ENCODE data around the gene LMNB1. TPM values are rescaled to one million over a fixed set of nuclear protein-coding genes. Genes with fewer than 3 reads are reported as not detected.
A peak's percentile ranks its signal among the peaks of the same experiment; 100 is the strongest.

LMNB1 gene
- total RNA-seq, 1 experiment from 2014 or later: 211 TPM

DNA sequence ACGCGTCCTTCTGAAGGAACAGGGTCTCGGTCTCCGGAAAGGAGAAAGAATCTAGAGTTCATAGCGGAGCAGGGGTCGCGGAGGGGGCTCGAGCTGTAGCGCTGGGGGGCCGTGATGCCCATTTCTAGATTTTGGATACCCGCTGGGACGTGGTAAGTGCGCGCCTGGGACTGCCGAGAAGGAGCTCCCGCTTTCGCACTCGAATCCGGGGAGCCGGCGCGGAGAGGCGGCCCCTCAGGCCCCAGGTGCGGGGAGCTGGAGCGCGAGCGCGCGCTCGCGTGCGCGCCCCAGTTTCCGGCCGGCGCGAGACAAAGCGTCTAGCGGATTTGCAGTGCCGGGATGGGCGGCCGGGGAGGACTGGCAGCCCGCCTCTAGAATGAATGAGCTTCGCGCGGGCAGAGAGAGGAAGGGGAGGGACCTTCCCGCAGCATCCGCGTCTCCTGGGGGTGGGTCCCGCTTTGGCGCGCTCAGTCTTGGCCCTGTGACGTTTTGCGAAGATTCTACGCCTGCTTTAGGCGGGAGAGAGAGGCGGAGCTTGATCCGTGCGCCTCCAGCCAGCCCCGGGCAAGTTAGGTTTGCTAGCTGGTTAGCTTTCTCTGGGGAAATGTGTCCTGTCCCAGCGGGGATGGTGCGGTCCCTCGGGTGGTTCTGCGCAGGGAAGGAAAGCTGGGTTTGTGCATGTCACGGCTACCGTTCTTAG lies 1.2 kb downstream of the LMNB1 start:
- Histone ChIP-seq H2BK20ac (ENCODE audit: low read depth, low read length, poor library complexity, severe bottlenecking) (no peak overlapping the region), H3K79me1 (ENCODE audit: insufficient read depth, low read depth, low read length, poor library complexity, severe bottlenecking) (no peaks in the 10 kb centered on the region), H4K5ac (ENCODE audit: insufficient read length, low read depth, low read length) (peak overlapping the region; percentile 11), H3K23ac (ENCODE audit: insufficient read length, low read depth, low read length) (no peak overlapping the region), H3K27ac (ENCODE audit: insufficient read length, low read depth, low read length) (peak overlapping the region; percentile 15), H3K14ac (ENCODE audit: insufficient read depth, low read length) (peak overlapping the region; percentile 98), H3K79me2 (ENCODE audit: insufficient read depth, low read length) (peaks cover 42% of the 10 kb centered on the region), H2AK5ac (ENCODE audit: insufficient read length, low read length) (no peak overlapping the region), H2BK12ac (ENCODE audit: insufficient read length, low read depth, low read length) (no peak overlapping the region), H3K9ac (ENCODE audit: extremely low read depth, insufficient read length, low read length) (peak overlapping the region; percentile 81), H3K23me2 (ENCODE audit: insufficient read length, low read depth, low read length, poor library complexity, severe bottlenecking) (peaks cover 10% of the 10 kb centered on the region), H2BK120ac (ENCODE audit: low read depth, low read length, poor library complexity, severe bottlenecking) (no peak overlapping the region), H2BK15ac (ENCODE audit: low read depth, low read length) (no peak overlapping the region), H3K56ac (ENCODE audit: insufficient read length, low read depth, low read length) (no peak overlapping the region), H3K4me2 (ENCODE audit: insufficient read depth, insufficient read length, low read length) (peak overlapping the region; percentile 88), H4K8ac (replicated peaks; ENCODE audit: insufficient read length, low read depth, low read length) (no peak overlapping the region), H3K4me1 (ENCODE audit: insufficient read depth, low read length) (no peaks in the 10 kb centered on the region), H3K27me3 (ENCODE audit: insufficient read depth, low read length) (no peaks in the 10 kb centered on the region), H3K4ac (ENCODE audit: low read depth, low read length) (no peak overlapping the region; the same call in 1 of the 2 replicates), H4K91ac (ENCODE audit: insufficient read length, low read depth, low read length) (peak overlapping the region; percentile 8), H2AFZ (ENCODE audit: low read length) (no peak overlapping the region), H3T11ph (ENCODE audit: low read length) (no peak overlapping the region), H3K9me3 (ENCODE audit: control insufficient read depth, low read depth, low read length) (no peaks in the 10 kb centered on the region), H4K20me1 (ENCODE audit: control insufficient read depth, insufficient read depth, insufficient read length) (peaks cover 5% of the 10 kb centered on the region), H3K18ac (ENCODE audit: insufficient read length, low read depth, low read length) (peak overlapping the region; percentile 86), H2BK5ac (ENCODE audit: insufficient read length, low read length) (no peak overlapping the region)
- Mint-ChIP-seq H3K27me3 (ENCODE audit: low read depth) (no peaks in the 10 kb centered on the region; the same call in 1 of the 2 replicates), H3K4me3 (peak overlapping the region; percentile 91 to 96), H3K36me3 (ENCODE audit: insufficient read depth in 1 of 3, low read depth in 3 of 3) (peaks cover 3 to 17% (median 17%) of the 10 kb centered on the region in 3 experiments; a peak in 6 of 7 replicates), H3K9me3 (no peaks in the 10 kb centered on the region; a peak in 1 of 5 replicates), H3K4me1 (peaks cover 20 to 26% of the 10 kb centered on the region in 2 experiments), H3K27ac (peak overlapping the region; percentile 94 to 98 (median 98))
- TF ChIP-seq, protein P1, sequence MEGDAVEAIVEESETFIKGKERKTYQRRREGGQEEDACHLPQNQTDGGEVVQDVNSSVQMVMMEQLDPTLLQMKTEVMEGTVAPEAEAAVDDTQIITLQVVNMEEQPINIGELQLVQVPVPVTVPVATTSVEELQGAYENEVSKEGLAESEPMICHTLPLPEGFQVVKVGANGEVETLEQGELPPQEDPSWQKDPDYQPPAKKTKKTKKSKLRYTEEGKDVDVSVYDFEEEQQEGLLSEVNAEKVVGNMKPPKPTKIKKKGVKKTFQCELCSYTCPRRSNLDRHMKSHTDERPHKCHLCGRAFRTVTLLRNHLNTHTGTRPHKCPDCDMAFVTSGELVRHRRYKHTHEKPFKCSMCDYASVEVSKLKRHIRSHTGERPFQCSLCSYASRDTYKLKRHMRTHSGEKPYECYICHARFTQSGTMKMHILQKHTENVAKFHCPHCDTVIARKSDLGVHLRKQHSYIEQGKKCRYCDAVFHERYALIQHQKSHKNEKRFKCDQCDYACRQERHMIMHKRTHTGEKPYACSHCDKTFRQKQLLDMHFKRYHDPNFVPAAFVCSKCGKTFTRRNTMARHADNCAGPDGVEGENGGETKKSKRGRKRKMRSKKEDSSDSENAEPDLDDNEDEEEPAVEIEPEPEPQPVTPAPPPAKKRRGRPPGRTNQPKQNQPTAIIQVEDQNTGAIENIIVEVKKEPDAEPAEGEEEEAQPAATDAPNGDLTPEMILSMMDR (conservative IDR thresholded peaks at IDR 0.05): no peak
- DNase-seq: peak; percentile 97
- no CpG with 5 or more reads among the region's 66 CpGs for WGBS (ENCODE audit: extremely low coverage, insufficient read length, low lambda C conversion rate)

Data from H9 (cell line).